Measurements from ENCODE around the gene EPM2AIP1.
"Not testable (repeated sequence)": the region's sequence is repeated elsewhere in the genome, so short reads cannot be mapped to it uniquely, and the experiment has no call there.

DNA sequence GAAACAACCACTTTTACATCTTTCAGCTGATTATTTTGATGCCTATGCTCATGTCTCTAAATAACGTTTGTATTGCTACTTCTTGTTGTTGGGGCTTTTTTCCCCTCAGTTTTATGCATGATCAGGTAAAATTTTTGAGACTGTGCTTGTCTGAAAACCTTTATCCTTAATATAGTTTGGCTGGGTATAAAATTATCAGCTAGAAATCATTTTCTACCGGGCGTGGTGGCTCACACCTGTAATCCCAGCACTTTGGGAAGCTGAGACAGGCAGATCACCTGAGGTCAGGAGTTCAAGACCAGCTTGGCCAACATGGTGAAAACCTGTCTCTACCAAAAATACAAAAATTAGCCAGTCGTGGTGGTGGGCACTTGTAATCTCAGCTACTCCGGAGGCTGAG lies 45.1 kb downstream of the EPM2AIP1 start:
- TF ChIP-seq, protein P1, sequence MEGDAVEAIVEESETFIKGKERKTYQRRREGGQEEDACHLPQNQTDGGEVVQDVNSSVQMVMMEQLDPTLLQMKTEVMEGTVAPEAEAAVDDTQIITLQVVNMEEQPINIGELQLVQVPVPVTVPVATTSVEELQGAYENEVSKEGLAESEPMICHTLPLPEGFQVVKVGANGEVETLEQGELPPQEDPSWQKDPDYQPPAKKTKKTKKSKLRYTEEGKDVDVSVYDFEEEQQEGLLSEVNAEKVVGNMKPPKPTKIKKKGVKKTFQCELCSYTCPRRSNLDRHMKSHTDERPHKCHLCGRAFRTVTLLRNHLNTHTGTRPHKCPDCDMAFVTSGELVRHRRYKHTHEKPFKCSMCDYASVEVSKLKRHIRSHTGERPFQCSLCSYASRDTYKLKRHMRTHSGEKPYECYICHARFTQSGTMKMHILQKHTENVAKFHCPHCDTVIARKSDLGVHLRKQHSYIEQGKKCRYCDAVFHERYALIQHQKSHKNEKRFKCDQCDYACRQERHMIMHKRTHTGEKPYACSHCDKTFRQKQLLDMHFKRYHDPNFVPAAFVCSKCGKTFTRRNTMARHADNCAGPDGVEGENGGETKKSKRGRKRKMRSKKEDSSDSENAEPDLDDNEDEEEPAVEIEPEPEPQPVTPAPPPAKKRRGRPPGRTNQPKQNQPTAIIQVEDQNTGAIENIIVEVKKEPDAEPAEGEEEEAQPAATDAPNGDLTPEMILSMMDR (IDR thresholded peaks at IDR 0.05) = not testable (repeated sequence)
- TF ChIP-seq EZH2phosphoT487, EZH2 (IDR thresholded peaks at IDR 0.05): not testable (repeated sequence)
